Activated T-cell treated with anti-CD3 and anti-CD28 coated beads for 4 hours (primary cell): ENCODE results near the gene CRACR2A.

Source experiments
- DNase-seq: peaks from one replicate; pipeline ENCODE4 v3.0.0-alpha.2; 2020

Gene CRACR2A

GRCh38 chr12:3611860-3612703 lies 140.8 kb downstream of the CRACR2A start:
- no peak for DNase-seq

DNA sequence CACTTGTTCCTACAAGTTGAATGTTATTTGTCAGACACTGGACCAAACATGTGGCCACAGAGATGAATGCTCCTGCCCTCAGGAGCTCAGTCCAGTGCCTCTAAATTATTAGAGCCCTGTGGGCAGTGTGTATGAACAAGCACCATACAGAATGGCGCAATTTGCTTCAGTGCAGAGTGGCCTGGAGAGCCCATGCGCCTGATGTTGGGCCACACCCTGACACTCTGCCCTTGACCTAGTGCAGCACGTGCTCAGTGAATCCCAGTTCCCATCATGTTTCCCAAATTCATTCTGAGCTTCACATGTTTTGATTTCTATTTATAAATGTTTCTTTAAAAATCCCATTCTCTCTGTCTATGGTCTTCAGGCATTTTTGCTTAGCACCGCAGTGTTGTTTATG lies 145.1 kb downstream of the CRACR2A start:
- DNase-seq: no peak

- DNase-seq: no peak
These were observed 145.7 kb downstream of the CRACR2A start for GRCh38 chr12:3607039-3607720.

GRCh38 chr12:3606128-3606527 lies 146.8 kb downstream of the CRACR2A start:
- DNase-seq: no peak

- DNase-seq: no peak
These were observed 147.2 kb downstream of the CRACR2A start for GRCh38 chr12:3605692-3606091.

DNA sequence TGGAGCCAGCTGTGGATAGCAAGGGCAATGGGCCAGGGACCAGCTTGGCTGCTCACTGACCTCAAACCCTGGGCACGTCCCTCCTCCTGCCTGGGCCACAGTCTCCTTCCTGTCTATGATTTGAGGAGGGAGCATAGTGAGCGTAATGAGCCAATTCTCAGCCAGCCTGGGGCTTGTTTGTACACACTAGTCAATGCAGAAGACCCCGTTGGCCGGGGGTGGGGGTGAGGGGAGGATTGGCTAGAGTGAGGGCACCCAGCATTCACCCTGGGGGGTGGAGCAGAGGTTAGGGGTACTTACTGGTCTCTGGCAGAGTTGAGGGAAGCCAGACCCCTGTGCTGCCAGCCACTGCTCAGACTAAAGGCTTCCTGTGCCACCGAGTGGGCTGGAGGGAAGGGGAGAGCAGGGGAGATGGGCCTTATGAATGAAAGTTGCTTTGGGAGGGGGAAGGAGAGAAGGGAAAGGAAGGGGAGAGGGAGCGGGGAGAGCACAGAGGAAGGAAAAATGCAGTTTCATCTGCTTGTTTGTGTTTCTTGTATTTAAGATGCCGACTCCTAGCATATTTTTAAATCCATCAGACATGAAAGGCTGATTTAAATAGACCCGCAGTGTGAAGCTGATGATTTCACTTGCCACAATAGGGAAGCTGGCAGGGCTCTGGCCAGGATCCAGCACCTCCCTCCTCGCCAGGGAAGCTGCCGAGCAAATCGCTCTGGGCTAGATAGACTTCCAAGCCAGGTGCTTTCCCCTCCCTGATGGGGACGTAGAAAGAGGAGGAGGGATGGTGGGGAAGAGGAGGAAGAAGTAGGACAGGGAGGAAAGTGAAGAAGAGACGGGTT lies 147.9 kb downstream of the CRACR2A start:
- no peak for DNase-seq

- DNase-seq: no peak
These were observed 148.6 kb downstream of the CRACR2A start for GRCh38 chr12:3604286-3604685.

- DNase-seq: no peak
These were observed 149.3 kb downstream of the CRACR2A start for GRCh38 chr12:3603576-3603975.

DNA sequence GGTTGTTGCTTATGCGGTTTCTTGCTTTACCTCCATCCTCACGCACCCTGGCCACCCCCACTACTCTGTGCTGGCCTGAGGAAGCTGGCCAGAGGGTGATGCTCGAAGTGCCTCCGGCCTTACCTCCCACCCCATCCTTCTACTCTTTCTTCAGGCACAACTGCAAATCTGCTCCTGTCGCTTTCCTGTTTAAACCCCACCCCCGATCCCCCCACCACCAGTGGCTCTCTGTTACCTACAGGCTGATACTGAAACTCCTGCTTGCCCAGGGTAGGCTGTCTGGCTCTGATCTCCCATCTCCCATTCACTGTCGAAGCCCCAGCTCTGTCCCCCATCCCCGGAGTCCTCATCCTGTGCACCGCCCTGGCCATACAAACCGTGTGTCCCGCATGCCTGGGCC lies 150.4 kb downstream of the CRACR2A start:
- no peak for DNase-seq

DNA sequence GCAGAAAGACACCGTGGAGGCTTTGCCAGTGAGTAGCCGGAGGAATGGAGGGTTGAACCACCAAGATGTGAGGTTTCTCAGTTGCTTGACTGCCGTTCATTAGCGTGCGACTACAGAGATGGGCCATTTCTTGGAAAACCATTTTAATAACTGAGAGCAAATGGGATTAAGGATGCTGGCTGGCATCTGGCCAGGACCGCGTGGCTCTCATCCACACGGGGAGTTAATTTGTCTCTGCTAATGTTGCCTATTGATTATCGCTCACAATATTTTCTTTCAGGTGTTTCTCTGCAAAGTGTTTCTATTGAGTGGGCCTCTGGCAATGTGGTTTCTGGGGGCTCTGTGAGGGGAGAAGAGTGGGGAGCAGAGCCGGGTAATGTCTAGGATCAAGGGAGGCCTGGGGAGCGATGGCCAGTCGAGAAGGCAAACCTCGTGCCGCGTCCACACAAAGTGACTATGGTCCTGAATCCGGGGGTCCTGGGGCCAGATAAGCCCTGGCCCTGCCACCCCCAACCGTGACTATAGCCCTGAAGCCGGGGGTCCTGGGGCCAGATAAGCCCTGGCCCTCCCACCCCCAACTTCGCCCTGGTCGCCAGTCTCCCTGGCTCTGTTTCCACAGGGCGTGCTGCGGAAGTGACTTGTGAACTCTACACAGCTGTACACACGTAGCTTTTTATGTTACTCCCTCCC lies 151.3 kb downstream of the CRACR2A start:
- DNase-seq: no peak

DNA sequence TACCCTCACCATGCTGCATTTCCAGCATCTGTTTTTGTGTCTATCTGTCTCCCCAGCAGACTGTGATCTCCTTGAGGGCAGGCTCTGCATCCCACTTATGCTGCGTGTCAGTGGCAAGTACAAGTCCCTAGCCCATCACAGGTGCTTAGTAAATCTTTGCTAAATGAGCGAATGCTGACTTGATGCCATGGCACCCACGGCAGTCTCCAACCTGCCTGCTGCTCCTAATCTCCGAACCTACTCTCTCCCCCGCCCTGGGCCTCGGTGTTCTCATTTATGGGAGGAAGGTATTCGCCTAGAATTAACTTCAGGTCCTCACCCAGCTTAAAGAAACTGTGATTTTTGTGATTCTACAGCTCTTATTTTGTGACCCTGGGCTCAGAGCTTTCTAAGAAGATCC lies 152.0 kb downstream of the CRACR2A start:
- no peak for DNase-seq

GRCh38 chr12:3600039-3600720 lies 152.7 kb downstream of the CRACR2A start:
- no peak for DNase-seq

DNA sequence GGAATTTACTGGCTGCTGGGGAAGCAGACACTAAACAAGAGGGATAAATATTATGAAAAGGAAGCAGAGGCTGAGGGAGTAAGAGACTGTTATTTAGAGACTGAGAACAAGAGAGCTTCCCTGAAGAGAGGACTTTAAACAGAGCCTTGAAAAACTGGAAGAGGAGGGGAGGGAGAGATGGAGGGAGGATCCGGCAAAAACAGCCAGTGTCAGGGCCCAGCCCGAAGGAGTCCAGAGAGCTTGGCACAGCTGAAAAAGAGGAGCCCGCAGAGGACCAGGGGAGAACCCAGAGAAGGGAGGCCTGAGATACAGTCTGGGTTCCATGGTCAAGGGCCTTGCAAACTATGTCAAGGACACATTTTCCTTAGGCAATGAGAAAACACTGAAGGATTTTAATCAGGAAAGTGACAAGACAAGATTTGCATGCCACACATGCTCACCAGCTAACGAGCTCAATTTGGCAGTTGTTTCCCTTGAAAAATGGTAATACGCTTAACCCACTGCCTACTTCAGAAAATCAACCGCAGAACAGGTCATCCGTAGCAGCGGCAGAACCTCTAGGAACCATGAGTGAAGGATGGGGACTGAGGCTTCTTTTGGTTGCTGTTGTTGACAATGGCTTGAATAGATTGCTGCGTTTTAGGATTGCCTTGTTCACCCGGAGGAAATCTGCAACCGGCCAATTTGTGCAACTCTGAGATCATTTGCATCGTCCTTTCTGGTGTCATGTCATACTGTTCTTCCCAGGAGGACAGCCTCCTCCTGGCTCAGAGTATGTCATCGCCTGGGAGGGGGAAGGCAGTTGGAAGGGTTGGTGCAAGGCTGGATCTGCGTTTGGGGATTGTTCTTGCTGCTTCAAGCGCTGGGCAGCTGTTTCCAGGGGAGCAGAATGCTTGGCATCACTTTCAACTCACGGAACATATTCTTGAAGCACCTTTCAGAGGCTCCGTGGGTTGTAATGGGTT lies 153.7 kb downstream of the CRACR2A start:
- no peak for DNase-seq

DNA sequence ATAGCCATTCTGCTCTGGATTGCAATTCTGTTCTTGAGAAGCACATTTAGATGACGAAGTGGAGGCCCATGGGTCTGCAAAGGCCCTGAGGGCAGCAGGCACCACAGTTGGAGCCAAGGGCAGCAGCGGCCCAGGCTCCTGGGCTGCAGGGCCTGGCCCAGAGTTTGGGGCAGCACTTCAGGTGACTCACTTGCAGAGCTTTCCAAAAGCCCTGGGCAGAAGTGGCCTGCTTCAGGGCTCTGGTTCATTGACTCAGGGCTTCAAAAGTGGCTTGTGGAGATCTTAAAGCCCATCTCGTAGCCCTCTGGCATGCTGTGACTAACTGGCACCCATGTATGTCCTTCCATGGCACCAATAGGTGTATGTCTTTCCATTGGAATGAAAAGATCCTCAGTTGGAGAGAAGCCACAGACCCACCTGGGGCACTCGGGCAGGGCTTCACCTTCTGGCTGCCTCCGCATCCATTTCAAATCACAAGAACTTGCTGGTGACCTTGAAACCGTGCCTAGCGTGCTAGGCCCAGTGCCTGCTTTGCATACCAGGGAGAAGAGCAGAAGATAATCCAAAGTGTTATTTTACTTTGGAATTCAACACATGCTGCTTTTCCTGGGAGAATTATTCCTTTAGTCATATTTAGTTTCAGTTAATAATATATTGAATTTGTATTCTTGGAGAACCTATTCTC lies 155.2 kb downstream of the CRACR2A start:
- no peak for DNase-seq

GRCh38 chr12:3596703-3597415 lies 156.1 kb downstream of the CRACR2A start:
- no peak for DNase-seq

- no peak for DNase-seq
These were observed 157.2 kb downstream of the CRACR2A start for GRCh38 chr12:3595721-3596120.

- DNase-seq: no peak
These were observed 157.9 kb downstream of the CRACR2A start for GRCh38 chr12:3594966-3595365.

- DNase-seq: no peak
These were observed 158.9 kb downstream of the CRACR2A start for GRCh38 chr12:3593906-3594483.
